Panc1 (cell line): ENCODE data around the gene HAL. TPM values are rescaled to one million over a fixed set of nuclear protein-coding genes. Genes with fewer than 3 reads are reported as not detected.
A peak's percentile ranks its signal among the peaks of the same experiment; 100 is the strongest.

ENCODE experiments used
- ATAC-seq: fragments of 200-7000 bp; cut with Tn5 transposase; 2 replicates; pipeline ENCODE4 v1.9.1; 2020; ENCODE audit warnings: mild to moderate bottlenecking, moderate library complexity
- BruUV-seq: library from RNA; stranded (reverse); fragments of 400-500 nt; replicated peaks from 2 replicates; lab custom pipeline; 2021; lab: Mats Ljungman, UMichigan
- CTCF ChIA-PET: fragments of 300-600 bp; sonication (Branson Sonifier 250); formaldehyde crosslinking; loops from one replicate; lab custom pipeline; 2022; ENCODE audit warnings: antibody characterized with exemption; lab: Charles Lee
- POLR2A ChIA-PET: fragments of 300-600 bp; sonication (Branson Sonifier 250); formaldehyde crosslinking; loops from one replicate; lab custom pipeline; 2022; ENCODE audit warnings: antibody characterized with exemption; lab: Charles Lee
- DNase-seq: peaks from one replicate; pipeline ENCODE4 v3.0.0-alpha.2; 2010; ENCODE audit warnings: low read depth, low spot score
- H3K27ac ChIP-seq: 2 replicates; pipeline ENCODE4 v1.5.1; 2011; ENCODE audit warnings: mild to moderate bottlenecking, low read length, inconsistent platforms
- H3K27me3 ChIP-seq: fragments of 200-500 bp; sonication (Bioruptor generic); 2 replicates; pipeline ENCODE4 v1.6.0; 2014; ENCODE audit warnings: low read length, inconsistent platforms; ENCODE audit not compliant: control insufficient read depth, insufficient read depth
- H3K36me3 ChIP-seq: fragments of 200-500 bp; sonication (Bioruptor generic); 2 replicates; pipeline ENCODE4 v1.5.1; 2014; ENCODE audit warnings: inconsistent platforms, mild to moderate bottlenecking, low read length, moderate library complexity; ENCODE audit not compliant: control insufficient read depth, insufficient read depth
- H3K4me1 ChIP-seq: 2 replicates; pipeline ENCODE4 v1.5.1; 2011; ENCODE audit warnings: inconsistent platforms, mild to moderate bottlenecking, low read length, moderate library complexity; ENCODE audit not compliant: control insufficient read depth, insufficient read depth
- H3K4me3 ChIP-seq, 2 experiments: 2 replicates each; pipeline ENCODE4 v1.5.1; 2011 to 2012; ENCODE audit warnings: low read depth in 2 of 2, low read length in 2 of 2, mild to moderate bottlenecking in 2 of 2, inconsistent platforms in 1 of 2, moderate library complexity in 1 of 2
- H3K9me3 ChIP-seq: fragments of 200-500 bp; sonication (Bioruptor generic); 2 replicates; pipeline ENCODE4 v1.5.1; 2014; ENCODE audit warnings: low read depth, mild to moderate bottlenecking, inconsistent platforms, low read length, moderate library complexity; ENCODE audit not compliant: control insufficient read depth, insufficient read depth
- POLR2AphosphoS5 ChIP-seq: IDR thresholded peaks from 2 replicates; pipeline ENCODE4 v1.6.1; 2012; ENCODE audit warnings: mild to moderate bottlenecking, low read depth, low read length, moderate library complexity
- SIN3A ChIP-seq: IDR thresholded peaks from 2 replicates; pipeline ENCODE4 v1.6.1; 2012; ENCODE audit warnings: low read depth, mild to moderate bottlenecking, low read length, moderate library complexity, borderline replicate concordance; ENCODE audit not compliant: insufficient read depth
- TCF7L2 ChIP-seq: IDR thresholded peaks from 2 replicates; pipeline ENCODE4 v1.6.1; 2011; ENCODE audit warnings: mild to moderate bottlenecking, low read depth, low read length, inconsistent platforms
- in situ Hi-C: cut with HindIII; loops from 2 replicates; pipeline ENCODE4 v1.10.0; 2016; ENCODE audit warnings: low sequenced_read_pairs, low pct_unique_long_range_greater_than_20kb
- intact Hi-C: fragments of 100-400 bp; cut with micrococcal nuclease; formaldehyde crosslinking; loops from one replicate; pipeline ENCODE4 v1.10.0; 2022; ENCODE audit not compliant: unreplicated experiment
- total RNA-seq: library from RNA; stranded (reverse); gene quantifications from one replicate; pipeline ENCODE4 v1.2.1, GENCODE V29; 2021; ENCODE audit not compliant: unreplicated experiment
- TF ChIP-seq, protein P1 (sequence below), 2 experiments: IDR thresholded peaks; 2 replicates each; pipeline ENCODE4 v1.6.1; 2011 to 2012; ENCODE audit warnings: low read depth in 2 of 2, control low read depth in 1 of 2, low read length in 1 of 2, mild to moderate bottlenecking in 1 of 2, moderate library complexity in 1 of 2; ENCODE audit not compliant: insufficient read depth in 1 of 2
- TF ChIP-seq, protein P2 (sequence below): fragments of 450-650 bp; IDR thresholded peaks from 2 replicates; pipeline ENCODE4 v1.5.1; 2017; ENCODE audit warnings: mild to moderate bottlenecking

Gene HAL
- total RNA-seq, 1 experiment from 2014 or later: 0.08 TPM

DNA sequence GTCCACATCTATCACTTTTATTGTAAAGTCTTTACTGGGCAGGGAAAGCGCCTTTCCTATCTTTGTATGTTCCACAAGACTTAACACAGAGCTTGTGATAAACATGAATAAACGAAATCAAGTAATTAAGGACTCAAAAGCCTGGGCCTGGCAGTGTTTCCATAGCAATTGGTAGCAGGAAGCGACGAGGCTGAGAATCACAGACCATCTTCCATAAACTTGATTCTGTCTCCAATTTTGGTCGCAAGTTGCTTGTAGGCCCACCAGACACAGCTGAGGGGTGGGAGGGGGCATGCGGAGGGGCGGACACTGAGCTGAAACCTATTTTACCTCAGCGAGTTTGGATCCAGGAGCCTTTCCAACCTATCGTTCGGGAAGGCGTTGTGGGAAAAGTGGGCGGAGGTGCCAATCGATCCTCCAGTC, 54.0 kb downstream of the HAL start:
- no peak for TF ChIP-seq SIN3A
- no peak for TF ChIP-seq POLR2AphosphoS5
- TF ChIP-seq, protein P1, sequence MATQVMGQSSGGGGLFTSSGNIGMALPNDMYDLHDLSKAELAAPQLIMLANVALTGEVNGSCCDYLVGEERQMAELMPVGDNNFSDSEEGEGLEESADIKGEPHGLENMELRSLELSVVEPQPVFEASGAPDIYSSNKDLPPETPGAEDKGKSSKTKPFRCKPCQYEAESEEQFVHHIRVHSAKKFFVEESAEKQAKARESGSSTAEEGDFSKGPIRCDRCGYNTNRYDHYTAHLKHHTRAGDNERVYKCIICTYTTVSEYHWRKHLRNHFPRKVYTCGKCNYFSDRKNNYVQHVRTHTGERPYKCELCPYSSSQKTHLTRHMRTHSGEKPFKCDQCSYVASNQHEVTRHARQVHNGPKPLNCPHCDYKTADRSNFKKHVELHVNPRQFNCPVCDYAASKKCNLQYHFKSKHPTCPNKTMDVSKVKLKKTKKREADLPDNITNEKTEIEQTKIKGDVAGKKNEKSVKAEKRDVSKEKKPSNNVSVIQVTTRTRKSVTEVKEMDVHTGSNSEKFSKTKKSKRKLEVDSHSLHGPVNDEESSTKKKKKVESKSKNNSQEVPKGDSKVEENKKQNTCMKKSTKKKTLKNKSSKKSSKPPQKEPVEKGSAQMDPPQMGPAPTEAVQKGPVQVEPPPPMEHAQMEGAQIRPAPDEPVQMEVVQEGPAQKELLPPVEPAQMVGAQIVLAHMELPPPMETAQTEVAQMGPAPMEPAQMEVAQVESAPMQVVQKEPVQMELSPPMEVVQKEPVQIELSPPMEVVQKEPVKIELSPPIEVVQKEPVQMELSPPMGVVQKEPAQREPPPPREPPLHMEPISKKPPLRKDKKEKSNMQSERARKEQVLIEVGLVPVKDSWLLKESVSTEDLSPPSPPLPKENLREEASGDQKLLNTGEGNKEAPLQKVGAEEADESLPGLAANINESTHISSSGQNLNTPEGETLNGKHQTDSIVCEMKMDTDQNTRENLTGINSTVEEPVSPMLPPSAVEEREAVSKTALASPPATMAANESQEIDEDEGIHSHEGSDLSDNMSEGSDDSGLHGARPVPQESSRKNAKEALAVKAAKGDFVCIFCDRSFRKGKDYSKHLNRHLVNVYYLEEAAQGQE (IDR thresholded peaks at IDR 0.05; ENCODE audit: insufficient read depth in 1 of 2, low read depth in 2 of 2, low read length in 1 of 2): no peak
- TF ChIP-seq, protein P2, sequence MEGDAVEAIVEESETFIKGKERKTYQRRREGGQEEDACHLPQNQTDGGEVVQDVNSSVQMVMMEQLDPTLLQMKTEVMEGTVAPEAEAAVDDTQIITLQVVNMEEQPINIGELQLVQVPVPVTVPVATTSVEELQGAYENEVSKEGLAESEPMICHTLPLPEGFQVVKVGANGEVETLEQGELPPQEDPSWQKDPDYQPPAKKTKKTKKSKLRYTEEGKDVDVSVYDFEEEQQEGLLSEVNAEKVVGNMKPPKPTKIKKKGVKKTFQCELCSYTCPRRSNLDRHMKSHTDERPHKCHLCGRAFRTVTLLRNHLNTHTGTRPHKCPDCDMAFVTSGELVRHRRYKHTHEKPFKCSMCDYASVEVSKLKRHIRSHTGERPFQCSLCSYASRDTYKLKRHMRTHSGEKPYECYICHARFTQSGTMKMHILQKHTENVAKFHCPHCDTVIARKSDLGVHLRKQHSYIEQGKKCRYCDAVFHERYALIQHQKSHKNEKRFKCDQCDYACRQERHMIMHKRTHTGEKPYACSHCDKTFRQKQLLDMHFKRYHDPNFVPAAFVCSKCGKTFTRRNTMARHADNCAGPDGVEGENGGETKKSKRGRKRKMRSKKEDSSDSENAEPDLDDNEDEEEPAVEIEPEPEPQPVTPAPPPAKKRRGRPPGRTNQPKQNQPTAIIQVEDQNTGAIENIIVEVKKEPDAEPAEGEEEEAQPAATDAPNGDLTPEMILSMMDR: no peak
- no peak for TF ChIP-seq TCF7L2
- Histone ChIP-seq H3K27me3 (peaks cover 7% of the 10 kb centered on the region; the same call in 1 of the 2 replicates), H3K9me3 (no peaks in the 10 kb centered on the region), H3K27ac (0 out of 2 replicates have a peak overlapping the region, but pooled peaks have one; percentile 17), H3K4me1 (no peaks in the 10 kb centered on the region), H3K36me3 (no peaks in the 10 kb centered on the region; the same call in 1 of the 2 replicates), H3K4me3 (peak overlapping the region; percentile 63 to 83)
- DNase-seq (no peak), ATAC-seq (no peak)
- in situ Hi-C loops (no loop called here), intact Hi-C loops (no loop called here)
- ChIA-PET CTCF (interaction anchor here (1.8 kb wide), 1 partner anchor 24 kb away, joined by 9 read pairs; no protein-coding TSS in a partner anchor), POLR2A (no interaction called here)
- no TSS peak for BruUV-seq

DNA sequence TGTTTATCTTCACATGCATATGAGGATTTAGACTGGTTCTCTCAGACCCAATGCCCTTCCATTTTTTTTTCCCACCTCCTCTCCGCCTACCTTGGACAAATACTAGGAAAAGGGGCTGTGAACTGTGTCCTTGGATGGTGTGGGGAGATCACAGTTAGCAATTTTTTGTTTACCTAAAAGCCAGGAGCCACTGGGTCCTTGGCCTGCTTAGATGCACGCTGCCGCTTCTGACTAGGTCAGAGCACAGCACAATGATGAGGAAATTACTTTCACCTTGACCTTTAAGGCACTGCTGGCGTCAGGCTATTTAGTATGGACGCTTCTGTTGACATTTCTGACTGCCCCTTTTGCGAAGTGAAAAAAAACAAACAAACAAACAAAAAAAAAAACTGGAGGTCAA, 55.6 kb downstream of the HAL start:
- CTCF ChIA-PET: no interaction called here

More for the DNA sequence above, 55.6 kb downstream of the HAL start:
- no peaks in the 10 kb centered on the region; the same call in 1 of the 2 replicates for H3K36me3 ChIP-seq
- no TSS peak for BruUV-seq
- POLR2A ChIA-PET: interaction anchor here (0.6 kb wide), 1 partner anchor 26 kb away, joined by 4 read pairs; no protein-coding TSS in a partner anchor
- TF ChIP-seq POLR2AphosphoS5 (no peak), SIN3A (no peak), TCF7L2 (no peak)
- TF ChIP-seq, protein P2: no peak
- TF ChIP-seq, protein P1 (IDR thresholded peaks at IDR 0.05; ENCODE audit: insufficient read depth in 1 of 2, low read depth in 2 of 2, low read length in 1 of 2): no peak
- peaks cover 4% of the 10 kb centered on the region; the same call in 1 of the 2 replicates for H3K27me3 ChIP-seq
- no peak for ATAC-seq
- H3K27ac ChIP-seq: no peak overlapping the region
- in situ Hi-C loops (no loop called here), intact Hi-C loops (no loop called here)
- no peak for DNase-seq
- no peaks in the 10 kb centered on the region for H3K4me1 ChIP-seq
- H3K9me3 ChIP-seq: no peaks in the 10 kb centered on the region
- H3K4me3 ChIP-seq: no peak overlapping the region
